Fibroblast of skin of right quadriceps (primary cell): ENCODE measurements around the gene PANX1.

Source experiments
- DNase-seq: peaks from one replicate; pipeline ENCODE4 v3.0.0-alpha.2; 2013

PANX1 gene

GRCh38 chr11:94129512-94130297, 1.1 kb downstream of the PANX1 start:
- peak; percentile 14 for DNase-seq

DNA sequence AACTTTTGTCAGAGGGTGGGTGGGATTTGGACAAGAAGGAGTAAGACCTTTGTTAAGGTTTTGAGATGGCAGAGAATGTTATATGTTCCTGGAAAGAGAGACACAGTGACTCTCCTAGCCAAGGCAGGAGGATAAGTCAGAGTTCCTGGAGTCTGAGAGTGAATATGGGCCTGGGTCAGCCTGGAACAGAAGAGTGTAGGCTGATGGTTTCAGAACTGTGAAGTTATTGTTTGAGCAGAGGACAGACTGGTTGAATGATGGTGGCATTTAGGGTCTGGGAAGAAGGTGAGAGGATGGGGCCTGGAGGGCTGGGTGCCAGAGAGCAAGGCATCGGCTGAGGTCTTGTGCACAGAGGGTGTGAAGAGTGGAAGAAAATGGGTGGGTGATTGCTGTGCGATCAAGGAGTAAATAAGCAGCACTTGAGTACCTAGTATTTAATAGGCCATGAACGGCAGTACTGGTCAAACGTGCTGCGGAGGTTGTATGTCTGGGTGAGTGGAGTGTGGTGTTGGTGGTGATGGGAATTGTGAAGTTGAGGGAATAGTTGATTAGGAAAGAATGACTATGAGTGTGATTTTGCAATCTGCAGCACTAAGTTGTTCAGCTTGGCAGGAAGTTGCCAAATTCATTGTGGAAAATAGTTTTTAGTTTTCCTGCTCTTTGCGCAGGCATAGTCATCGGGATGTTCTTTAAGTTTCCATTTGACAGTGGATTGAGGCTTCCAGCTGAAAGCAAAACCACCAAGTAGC, 1.8 kb downstream of the PANX1 start:
- DNase-seq, result peak; percentile 88

DNA sequence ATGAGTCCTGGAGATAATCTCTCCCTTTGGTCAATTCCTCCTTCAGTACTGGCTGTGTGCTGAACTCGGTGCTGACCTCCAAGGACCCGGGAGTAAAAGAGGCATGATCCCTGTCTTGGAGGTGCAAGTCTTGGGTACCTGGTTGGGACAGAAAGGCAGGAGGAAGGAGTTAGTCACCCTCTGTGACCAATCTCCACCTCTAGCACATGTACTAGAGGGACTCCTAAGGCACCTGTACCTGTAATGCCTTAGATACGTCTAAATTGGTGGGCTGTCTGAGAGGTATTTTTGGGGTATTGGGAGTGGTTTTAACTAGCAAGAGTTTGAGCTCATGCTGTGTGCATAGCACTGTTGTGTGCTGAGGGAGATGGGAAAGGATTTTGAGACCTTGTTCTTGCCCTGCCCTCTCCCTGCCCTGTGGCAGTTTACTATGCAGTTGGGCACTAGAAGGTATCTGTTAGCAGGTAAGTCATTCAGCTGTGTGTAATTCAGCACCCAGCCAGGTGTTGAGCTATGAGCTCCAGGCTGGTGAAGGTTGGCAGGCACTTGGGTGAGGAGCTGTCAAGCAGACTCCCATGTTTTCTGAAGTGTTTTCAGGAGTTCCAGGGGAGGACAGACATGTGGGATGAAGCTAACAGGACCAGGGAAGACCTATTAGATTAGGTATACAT, 2.5 kb downstream of the PANX1 start:
- DNase-seq, result no peak

GRCh38 chr11:94131718-94132115, 3.1 kb downstream of the PANX1 start:
- no peak for DNase-seq

- DNase-seq, result peak; percentile 89
These were observed 3.5 kb downstream of the PANX1 start for GRCh38 chr11:94132152-94132558.

DNA sequence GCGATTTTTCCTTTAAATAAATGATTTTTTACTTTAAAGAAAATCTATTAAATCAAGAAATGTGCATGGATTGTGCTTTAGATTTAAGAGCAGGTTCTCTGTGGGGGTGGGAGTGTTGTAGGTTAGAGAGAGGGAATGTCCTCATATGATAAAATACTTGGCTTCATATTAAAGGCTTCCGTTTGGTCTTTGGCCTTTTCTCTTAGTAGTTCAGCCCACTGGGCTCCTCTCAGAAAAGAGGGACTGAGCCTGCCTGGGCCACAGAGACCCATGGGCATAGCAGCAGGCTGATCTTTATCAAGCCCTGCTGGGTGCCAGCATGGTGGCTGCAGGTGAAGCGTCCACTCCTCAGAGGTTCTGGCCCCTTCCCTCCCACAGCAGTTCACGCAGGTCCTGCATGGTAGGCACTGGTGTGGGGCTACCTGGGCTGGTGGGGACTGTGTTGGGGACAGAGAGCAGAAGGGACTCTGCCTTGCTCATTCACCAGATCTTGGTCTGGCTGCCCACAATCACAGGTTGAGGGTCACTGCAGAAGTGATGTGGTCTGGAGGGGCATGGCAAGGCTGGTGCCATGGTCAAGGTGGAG, 4.3 kb downstream of the PANX1 start:
- no peak for DNase-seq

DNA sequence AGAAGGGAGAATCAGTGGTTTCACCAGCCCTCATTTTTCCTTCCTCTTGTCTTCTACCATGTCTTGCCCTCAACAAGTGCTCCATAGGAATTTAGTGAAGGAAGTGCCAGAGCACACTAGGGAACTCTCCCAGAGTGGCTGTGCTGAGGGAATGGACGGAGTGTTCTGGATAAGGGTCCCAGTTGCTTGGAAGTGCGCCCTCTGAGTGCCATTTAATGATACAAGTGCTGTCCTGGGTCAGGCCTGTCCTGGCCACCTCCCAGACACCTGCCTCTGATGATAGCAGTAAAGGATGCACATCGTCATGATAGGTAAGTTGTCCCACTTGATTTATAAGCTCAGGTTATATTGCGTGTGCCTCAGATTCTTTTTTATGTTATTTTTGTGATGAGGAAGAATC, 5.1 kb downstream of the PANX1 start:
- DNase-seq, result no peak

GRCh38 chr11:94134651-94135512, 6.2 kb downstream of the PANX1 start:
- DNase-seq, result peak; percentile 93

- no peak for DNase-seq
These were observed 10.8 kb downstream of the PANX1 start for GRCh38 chr11:94139416-94139815.

GRCh38 chr11:94140154-94140655, 11.6 kb downstream of the PANX1 start:
- DNase-seq, result no peak

DNA sequence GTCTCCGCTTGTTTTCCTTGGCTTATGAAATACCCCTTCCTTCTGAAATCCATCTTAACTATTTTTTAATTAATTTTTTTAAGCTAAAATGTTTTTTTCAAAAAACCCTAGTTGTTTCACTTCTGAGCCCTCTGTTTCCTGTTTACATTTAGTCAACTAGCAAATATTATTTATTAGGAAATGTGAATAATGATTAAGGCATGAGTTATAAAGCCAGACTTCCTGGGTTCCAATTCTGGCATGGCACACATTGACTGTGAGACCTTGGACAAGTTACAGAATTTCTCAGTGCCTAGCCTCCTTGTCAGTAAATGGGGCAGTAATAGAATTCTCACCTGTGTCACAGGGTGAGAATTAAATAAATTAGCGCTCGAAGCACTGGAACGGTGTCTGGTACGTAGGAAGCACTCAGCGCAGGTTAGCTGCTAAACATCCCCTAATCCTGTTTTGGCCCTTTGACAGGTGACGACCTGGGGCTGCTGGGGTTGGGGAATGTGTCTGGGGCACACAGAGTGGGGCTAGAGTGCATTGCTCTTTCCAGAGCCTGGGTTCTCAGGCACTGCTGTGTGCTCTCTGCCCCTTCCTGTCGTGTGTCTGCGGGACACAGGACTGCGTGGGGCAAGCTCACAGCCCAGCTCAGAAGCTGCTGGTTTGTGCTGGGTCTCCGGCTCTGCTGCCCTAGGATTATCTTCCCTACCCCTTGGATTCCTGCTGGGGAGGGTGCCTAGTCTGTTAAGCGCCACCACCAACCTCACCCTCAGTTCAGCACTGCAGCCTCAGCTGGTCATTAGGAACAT, 13.1 kb downstream of the PANX1 start:
- no peak for DNase-seq

- peak; percentile 14 for DNase-seq
These were observed 14.0 kb downstream of the PANX1 start for GRCh38 chr11:94142308-94143281.

- no peak for DNase-seq
These were observed 15.6 kb downstream of the PANX1 start for GRCh38 chr11:94144216-94144615.

DNA sequence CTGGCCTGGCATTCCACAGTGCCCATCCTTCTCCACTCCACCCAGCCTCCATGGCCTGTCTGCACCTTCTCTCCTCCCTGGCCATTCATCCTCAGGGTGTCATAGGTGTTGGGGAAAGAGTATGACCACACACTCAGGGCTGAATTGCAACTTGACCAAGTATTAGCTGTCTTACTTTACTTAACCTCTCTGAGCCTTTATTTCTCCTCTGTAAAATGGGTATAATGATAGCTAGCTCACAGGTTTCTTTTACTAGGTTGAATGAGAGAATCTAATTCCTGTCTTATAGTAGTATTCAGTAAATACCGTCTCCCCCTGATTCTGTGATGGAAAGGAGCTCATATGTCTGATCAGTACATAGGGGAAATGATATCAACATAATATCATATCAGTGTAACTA, 16.0 kb downstream of the PANX1 start:
- no peak for DNase-seq

DNA sequence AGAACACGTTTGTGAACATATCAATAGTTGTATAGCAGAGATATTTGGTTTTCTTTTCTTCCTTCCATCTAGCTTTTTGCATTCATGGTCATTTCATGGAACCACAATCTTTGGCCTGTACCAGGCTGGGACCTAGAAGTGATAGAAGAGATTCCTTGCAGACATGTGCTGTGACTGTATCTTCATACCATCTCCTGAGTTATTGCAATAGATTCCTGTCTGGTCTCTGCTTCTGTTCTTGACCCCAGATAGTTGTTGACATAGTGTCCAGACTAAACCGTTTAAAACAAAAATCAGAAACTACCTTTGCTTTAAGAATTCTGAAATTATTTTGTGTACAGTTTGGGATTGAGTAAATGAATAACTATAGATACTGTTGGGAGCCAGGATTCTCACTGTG, 16.8 kb downstream of the PANX1 start:
- DNase-seq, result no peak

DNA sequence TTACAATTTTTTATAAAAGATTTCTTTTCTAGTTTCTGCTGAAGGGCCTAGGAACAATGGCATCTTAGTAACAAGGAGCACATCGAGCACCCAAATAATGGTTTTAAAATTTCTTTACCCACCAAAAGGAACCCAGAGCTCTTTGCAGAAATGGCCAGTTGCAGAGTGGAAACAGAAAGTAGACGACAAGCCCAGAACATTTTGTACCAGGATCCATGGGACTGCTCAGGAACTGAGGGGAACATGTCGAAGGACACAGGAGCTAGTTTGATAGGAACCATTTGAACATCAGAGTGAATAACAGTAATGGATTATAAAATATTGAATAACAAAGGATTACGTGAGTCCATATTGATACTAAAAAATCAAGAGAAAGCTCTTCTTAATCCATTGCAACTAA, 17.3 kb downstream of the PANX1 start:
- DNase-seq, result no peak

GRCh38 chr11:94147433-94147845, 18.8 kb downstream of the PANX1 start:
- no peak for DNase-seq

DNA sequence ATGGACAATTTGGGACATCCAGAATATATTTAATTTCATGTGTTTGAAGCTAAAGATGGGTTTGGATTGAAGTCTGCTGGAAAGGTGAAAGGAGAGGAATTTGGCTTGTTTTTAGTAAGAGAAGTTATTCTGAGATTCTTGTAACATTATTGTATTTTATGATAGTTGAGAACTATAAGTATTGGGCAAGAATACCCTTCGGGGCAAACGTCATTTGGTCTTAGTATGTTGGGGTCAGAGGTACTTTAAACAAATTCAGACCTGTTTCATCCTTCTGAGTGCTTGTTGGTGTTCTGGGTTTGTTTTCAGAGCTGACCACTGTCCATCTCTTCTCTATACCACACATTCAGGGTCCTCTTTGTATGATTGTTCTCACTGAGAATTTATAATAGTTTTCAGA, 19.5 kb downstream of the PANX1 start:
- no peak for DNase-seq

GRCh38 chr11:94149431-94150017, 20.9 kb downstream of the PANX1 start:
- peak; percentile 72 for DNase-seq

GRCh38 chr11:94150056-94150455, 21.4 kb downstream of the PANX1 start:
- DNase-seq, result no peak
